T1000 (cell line): Measurements from ENCODE around the gene NTM.
"Not testable (repeated sequence)": the region's sequence is repeated elsewhere in the genome, so short reads cannot be mapped to it uniquely, and the experiment has no call there.

Experiments
- DNase-seq: peaks from one replicate; lab custom pipeline; 2025; ENCODE audit warnings: mixed read lengths; lab: John Stamatoyannopoulos, UW

Gene NTM

GRCh38 chr11:132318421-132319157 lies 948.2 kb downstream of the NTM start:
- DNase-seq: no peak

- DNase-seq: not testable (repeated sequence)
Measured at GRCh38 chr11:132319419-132319818, 949.0 kb downstream of the NTM start.

DNA sequence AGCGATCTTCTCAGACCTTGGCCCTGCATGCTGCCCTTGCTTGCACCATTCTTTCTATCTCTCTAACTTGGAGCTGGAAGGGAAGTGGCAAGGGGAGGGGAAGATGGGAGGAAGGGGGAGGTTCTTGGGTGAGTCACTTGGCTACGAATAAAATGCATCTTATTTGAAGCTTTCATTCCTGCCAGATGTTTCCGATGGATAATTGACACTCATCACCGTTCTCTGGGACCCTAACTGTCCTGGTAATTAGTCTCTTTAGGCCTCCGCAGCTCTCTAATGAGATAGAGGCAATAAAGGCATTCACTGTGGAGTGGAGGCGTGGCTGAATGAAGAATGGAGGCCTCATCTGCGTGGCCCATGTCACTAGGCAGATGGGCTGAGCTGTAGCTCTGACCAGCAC lies 960.1 kb downstream of the NTM start:
- DNase-seq: no peak

DNA sequence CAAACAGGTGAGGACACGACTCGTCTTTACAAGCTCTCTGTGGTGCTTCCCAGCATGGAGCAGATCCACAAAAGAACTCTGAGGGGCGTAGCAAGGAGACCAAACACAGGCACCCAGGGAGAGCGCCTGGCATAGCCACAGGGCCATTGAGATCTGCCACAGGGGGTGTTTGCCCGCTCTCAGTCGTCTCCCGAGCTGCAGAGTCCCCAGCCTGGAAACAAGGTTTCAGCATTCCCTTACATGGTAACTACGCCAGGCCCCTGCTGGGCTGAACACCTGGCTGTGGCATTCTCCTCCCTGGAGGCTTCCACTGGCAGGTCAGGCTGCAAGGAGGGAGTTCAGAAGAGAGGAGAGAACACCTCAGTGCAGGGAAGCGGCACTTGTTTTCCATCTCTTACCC lies 962.1 kb downstream of the NTM start:
- no peak for DNase-seq

DNA sequence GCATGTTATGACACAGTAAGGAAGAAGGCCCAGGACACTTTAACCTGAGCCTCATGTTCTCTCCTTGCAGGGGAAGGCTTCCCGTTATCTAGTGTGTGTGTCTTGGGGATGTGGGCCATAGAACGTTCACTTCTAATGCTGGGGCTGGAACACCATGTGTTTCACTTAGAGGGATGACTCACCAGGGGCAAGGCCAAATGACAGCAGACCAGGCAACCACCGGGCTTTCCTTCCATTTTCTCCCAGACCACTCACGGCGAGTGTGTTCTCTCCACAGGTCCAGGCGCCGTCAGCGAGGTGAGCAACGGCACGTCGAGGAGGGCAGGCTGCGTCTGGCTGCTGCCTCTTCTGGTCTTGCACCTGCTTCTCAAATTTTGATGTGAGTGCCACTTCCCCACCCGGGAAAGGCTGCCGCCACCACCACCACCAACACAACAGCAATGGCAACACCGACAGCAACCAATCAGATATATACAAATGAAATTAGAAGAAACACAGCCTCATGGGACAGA lies 964.4 kb downstream of the NTM start:
- DNase-seq: no peak

- no peak for DNase-seq
Measured at GRCh38 chr11:132335311-132335710, 964.9 kb downstream of the NTM start.

DNA sequence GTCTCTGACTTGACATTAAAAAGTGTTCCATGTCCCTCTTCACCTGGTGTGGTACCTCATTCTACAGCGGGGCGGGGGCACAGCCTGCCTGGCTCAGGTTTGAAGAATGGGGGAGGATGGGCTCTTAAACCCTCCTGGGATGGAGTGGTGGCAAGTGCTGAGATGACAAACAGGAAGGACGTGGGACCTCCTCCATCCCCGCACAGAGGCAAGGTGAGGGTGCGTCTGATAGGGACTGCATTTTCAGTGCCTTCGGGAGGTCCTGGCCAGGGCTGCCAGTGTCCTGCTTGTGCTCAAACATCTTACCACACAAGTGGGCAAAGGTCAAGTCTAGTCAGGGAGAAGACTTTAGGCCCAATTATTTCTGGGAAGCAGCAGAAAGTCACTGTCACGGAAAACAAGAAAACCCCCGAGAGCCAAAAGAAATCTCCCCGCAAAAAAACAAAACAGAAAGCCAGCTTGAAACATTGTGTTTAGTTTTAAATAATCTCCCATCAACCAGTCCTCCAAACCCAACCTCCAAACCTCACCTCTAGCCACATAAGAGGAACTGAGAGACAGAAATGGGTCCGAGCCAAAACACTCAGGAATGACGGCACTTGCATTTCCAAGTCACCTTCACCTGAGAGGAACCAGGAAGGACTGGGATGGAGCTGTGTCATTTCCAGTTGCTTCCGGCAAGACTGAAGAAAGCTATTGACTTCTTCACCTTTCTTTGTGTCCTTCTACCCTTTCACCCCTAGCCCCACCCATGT lies 966.5 kb downstream of the NTM start:
- DNase-seq: no peak

DNA sequence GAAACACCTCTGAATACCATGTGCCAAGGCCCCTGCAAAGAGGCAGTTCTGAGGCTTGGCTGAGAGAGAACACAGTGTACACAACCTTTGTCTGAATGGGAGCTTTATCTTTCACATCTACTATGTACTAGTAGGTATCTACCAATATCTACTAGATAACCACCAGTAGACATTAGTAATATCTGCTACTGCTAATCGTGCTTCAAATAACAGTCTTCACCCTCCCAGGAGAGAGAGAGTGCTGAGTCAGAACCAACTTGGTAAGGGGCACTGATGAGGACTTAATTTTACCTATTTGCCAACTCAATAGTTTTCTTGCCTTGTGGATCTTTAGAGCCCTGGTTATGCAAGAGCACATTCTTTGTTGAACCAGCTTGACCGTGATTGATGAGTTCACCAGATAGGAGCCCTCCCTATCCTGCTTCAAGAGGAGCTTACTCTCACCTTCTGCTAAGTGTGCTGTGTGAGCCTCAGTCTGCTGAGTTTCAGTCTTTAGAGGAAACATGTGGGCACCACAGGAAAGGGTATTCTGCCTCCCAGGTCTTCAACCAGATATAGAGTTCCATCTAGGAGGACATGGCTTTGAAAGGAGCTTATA lies 967.5 kb downstream of the NTM start:
- DNase-seq: no peak

DNA sequence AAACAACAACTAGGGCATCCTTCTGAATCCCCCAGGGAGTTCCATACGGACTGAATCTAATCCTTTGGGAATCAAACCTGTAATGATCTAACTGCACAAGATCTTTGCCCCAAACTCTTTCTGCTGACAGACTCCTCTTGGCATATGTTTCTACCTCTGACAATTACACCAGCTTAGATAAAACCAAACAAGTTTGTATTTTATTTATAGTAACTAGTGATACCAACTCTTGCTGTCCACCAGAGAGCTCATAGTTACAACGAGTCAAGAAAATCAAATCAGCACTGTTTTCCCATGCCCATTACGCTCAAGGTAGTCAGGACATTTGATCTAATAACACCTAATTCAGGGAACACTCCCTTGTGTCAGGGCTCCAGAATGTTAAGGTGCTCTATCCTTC lies 972.0 kb downstream of the NTM start:
- no peak for DNase-seq

DNA sequence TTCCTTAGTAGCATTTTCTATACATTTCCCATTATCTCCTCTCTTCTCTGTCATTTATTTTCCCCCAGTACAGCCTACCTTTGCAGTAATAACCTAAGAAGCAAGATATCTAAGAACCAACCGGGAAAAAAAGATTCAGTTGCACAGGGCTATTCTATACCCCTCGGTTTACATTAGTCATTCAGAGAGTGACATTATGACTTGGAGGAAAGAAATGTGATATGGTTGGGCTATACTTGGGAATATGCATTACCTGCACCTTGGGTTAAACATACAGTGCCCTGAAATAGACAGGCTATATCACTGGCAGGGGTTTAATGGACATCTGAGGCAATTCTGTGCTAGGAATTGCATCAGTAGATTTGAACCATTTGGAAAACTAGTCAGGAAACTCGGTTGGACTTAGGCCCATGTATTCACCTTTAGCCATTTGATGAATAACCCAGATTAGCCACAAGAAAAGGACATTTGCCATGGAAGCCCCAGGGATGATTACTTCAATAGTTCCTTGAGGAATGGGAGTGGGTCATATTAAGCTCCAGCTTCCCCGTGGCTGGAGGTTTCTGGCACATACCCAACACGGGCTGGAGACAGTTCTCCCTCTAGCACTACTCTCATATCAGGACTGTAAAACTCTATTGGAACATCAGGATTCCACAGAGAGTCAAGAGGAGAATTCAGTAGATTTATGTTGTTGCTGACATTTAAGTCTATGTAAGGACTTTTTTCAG lies 973.2 kb downstream of the NTM start:
- no peak for DNase-seq

- no peak for DNase-seq
Measured at GRCh38 chr11:132346558-132347148, 976.2 kb downstream of the NTM start.

DNA sequence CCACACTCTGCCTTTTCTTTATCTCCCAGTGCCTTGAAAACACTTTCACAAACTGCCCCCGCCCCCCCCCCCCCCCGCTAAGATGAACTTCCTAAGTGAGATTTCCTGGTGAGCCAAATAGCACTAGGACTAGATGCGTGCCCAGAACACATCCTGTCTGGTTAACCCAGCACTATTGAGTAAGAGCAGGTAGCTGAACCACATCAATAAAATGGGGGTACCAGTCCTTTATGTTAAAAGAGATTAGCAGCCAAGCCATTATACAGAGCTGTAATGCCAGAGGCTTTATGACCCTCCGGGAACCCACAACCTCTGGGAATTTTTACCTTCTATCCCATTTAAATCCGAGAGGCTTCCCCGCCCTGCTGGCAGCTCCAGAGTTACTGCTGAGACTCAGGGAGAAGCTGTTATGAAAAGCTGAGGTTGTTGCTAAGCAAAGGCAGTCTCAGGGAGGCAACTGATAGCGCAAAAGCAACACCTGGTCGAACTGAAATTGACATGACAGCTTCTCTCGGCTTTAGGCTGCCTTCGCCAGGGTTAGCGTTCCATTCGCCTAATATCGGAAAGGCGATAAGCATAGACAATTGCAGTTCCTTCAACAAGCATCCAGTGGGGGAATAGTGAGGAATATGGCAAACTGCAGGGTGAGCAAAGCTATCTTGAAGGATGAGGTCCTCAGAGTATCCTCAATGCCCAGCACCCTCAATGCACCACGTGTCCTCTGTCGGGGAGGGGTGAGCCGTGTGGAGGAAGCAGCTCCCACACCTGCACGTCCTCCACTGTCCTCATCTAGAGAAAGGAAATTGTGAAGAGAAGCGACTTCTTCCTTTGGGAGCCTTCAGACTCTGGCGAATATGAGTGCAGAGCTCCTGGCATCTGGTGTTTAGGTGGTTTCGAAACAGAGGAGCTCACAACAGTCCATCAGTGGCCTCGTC lies 977.0 kb downstream of the NTM start:
- no peak for DNase-seq

DNA sequence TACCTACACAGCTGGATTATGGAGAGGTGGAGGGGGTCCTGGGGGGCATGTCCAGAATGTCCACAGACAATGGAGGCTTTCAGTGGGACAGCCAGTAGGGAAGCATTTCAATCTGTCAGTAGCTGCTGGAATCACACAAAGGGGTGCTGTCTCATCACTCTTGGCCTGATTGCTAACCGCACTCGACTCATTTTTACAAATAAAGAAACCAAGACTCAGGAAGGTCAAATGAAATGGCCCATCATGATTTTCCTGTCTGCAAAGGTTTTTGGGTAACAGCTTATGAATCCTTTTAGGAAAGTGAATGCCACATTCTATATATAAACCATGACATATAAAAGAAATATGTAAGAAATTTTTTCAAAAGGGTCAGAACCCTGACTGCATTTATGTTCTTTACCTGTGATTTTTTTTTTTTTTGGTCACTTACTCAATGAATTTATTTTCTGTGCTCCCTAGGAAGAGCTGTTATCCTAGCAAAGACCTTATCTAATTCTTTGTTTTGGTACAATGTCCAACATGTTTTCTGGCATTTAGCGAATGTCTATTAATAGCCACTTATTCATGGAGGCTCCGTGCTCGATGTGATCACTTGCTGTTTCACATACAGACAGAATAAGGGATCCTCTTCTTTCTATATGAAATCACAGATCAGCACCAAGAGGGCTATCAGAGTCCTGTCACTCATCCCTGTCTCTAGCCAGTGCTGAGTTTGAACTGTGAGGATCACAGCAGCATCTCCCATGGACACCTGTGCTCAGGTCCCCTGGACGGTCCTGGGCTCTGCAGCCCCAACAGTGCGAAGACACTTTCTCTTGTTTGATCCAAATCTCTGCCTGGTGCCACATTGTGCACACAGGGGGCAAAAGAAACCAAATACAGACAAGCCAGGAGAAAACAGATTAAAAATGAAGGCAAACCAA lies 979.7 kb downstream of the NTM start:
- DNase-seq: no peak

- no peak for DNase-seq
Measured at GRCh38 chr11:132351050-132351449, 980.6 kb downstream of the NTM start.

GRCh38 chr11:132352497-132352896 lies 982.1 kb downstream of the NTM start:
- DNase-seq: no peak

GRCh38 chr11:132353255-132353654 lies 982.8 kb downstream of the NTM start:
- no peak for DNase-seq

DNA sequence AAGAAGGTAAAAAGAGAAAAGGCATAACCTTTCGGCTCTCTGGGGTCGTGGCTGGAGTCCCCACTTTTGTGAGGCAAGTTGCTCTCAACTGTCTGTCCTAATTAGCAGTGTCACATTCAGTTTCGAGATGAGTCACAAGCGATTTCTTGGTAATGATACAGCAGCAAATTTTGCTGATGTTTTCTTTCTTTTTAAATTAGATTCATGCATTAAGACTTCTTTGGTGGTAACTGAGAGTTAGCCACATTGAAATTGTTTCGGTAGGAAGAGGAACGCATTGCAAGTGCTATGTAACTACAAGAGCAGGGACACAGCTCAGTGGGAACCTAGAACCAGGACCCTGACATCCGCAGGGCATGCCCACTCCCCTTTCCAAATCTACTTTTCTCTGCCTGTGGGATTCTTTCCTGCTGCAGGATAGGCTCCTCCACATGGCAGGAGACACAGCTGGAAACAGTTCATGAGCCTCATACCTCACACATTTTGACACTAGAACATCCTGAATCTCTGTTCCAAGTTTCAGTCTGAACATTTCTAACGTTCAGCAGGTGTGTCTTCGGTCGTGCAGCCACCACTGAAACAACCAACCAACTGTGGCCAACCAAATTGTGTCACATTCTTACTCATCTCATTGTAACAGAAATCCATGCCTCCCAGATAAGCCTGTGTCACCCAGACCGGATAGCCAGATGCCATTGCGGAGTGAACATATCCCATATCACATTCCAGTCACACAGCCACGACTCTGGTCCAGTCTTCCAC lies 987.6 kb downstream of the NTM start:
- DNase-seq: no peak

GRCh38 chr11:132358573-132358953 lies 988.1 kb downstream of the NTM start:
- no peak for DNase-seq

GRCh38 chr11:132361011-132361550 lies 990.7 kb downstream of the NTM start:
- no peak for DNase-seq
